Measurements from ENCODE around the gene TPCN1. TPM values are rescaled to one million over a fixed set of nuclear protein-coding genes. Genes with fewer than 3 reads are reported as not detected.

The TPCN1 gene
- total RNA-seq, 4 donors from 2014 or later, result 66.7 to 199 (median 112) TPM

DNA sequence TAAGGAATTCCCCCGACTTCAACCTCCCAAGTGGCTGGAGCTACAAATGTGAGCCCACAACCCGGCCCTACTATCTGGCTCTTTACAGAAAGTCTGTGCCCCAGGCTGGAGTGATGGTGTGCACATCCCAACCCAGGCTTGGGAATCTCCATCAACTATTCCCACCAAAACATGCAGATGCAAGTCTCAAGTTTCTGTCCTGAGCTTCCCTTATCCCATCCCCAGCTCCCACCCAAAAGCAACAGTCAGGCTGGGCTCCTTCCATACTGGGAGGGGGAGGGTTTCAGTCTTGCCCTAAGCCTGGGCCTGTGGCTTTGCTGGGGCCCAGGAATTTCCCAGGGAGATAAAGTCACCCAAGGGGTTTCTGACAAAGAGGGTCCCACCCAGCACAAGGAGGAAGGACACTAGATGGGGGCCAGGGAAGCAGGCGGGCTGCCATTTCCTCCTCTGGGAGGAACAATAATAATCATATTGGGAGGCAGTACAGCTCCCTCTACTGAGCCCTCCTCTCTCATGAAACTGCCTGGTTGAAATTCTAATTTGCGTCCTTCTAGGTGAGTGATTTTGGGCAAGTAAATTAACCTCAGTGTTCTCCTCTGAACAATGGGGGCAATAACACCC lies 105.6 kb downstream of the TPCN1 start:
- DNase-seq, result no peak
- Histone ChIP-seq H3K4me1 (peaks cover 0 to 8% (median 0%) of the 10 kb centered on the region in 4 donors), H3K4me3 (no peak overlapping the region), H3K9me3 (no peaks in the 10 kb centered on the region), H3K36me3 (peaks cover 0 to 24% (median 0%) of the 10 kb centered on the region in 3 donors), H3K27me3 (no peaks in the 10 kb centered on the region), H3K27ac (peak overlapping the region in 3 of 4 donors; percentile 0 to 32 (median 17))
- TF ChIP-seq, protein P1, sequence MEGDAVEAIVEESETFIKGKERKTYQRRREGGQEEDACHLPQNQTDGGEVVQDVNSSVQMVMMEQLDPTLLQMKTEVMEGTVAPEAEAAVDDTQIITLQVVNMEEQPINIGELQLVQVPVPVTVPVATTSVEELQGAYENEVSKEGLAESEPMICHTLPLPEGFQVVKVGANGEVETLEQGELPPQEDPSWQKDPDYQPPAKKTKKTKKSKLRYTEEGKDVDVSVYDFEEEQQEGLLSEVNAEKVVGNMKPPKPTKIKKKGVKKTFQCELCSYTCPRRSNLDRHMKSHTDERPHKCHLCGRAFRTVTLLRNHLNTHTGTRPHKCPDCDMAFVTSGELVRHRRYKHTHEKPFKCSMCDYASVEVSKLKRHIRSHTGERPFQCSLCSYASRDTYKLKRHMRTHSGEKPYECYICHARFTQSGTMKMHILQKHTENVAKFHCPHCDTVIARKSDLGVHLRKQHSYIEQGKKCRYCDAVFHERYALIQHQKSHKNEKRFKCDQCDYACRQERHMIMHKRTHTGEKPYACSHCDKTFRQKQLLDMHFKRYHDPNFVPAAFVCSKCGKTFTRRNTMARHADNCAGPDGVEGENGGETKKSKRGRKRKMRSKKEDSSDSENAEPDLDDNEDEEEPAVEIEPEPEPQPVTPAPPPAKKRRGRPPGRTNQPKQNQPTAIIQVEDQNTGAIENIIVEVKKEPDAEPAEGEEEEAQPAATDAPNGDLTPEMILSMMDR (IDR thresholded peaks at IDR 0.05), result no peak
- TF ChIP-seq POLR2A (IDR thresholded peaks at IDR 0.05), result no peak

DNA sequence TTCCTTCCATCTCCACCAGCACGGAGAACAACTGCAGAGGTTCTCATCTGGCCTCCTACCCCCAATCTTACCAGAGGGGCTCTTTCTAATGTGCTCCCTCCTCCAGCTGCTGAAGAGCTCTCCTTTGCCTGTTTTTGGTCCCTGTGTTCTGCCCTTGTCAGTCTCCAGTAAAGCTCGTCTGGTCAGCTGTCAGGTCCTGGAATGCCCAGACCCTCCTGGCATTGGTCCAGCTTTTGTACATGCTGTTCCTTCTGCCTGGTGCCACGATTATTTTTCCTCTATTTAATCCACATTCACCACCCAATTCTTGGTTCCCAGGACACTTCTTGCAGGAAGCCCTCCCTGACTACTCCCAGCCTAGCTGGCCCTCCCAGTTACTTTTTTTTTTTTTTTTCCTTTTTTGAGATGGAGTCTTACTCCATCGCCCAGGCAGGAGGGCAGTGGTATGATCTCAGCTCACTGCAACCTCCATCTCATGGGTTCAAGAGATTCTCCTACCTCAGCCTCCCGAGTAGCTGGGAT lies 107.2 kb downstream of the TPCN1 start:
- Histone ChIP-seq H3K36me3 (peaks cover 0 to 31% (median 0%) of the 10 kb centered on the region in 3 donors), H3K27me3 (no peaks in the 10 kb centered on the region), H3K27ac (no peak overlapping the region), H3K4me3 (no peak overlapping the region), H3K4me1 (peaks cover 0 to 17% (median 0%) of the 10 kb centered on the region in 4 donors), H3K9me3 (no peaks in the 10 kb centered on the region)
- no peak for TF ChIP-seq POLR2A (IDR thresholded peaks at IDR 0.05)
- TF ChIP-seq, protein P1 (IDR thresholded peaks at IDR 0.05), result no peak
- DNase-seq, result no peak

GRCh38 chr12:113329022-113329790 lies 107.9 kb downstream of the TPCN1 start:
- DNase-seq, result no peak
- Histone ChIP-seq H3K36me3 (peaks cover 0 to 27% (median 0%) of the 10 kb centered on the region in 3 donors), H3K27me3 (no peaks in the 10 kb centered on the region), H3K4me3 (no peak overlapping the region), H3K27ac (no peak overlapping the region), H3K9me3 (no peaks in the 10 kb centered on the region), H3K4me1 (peaks cover 0 to 22% (median 0%) of the 10 kb centered on the region in 4 donors)
- TF ChIP-seq, protein P1 (IDR thresholded peaks at IDR 0.05), result no peak
- no peak for TF ChIP-seq POLR2A (IDR thresholded peaks at IDR 0.05)

- no peak for TF ChIP-seq POLR2A (IDR thresholded peaks at IDR 0.05)
- TF ChIP-seq, protein P1 (IDR thresholded peaks at IDR 0.05), result no peak
- H3K27me3 ChIP-seq, result no peaks in the 10 kb centered on the region
- peaks cover 0 to 22% (median 0%) of the 10 kb centered on the region in 4 donors for H3K4me1 ChIP-seq
- no peaks in the 10 kb centered on the region for H3K9me3 ChIP-seq
- no peak for DNase-seq
- no peak overlapping the region for H3K27ac ChIP-seq
- peaks cover 0 to 27% (median 0%) of the 10 kb centered on the region in 3 donors for H3K36me3 ChIP-seq
- H3K4me3 ChIP-seq, result no peak overlapping the region
Measured at GRCh38 chr12:113329791-113330417, 108.6 kb downstream of the TPCN1 start.

- Histone ChIP-seq H3K36me3 (peaks cover 0 to 27% (median 0%) of the 10 kb centered on the region in 3 donors), H3K27me3 (no peaks in the 10 kb centered on the region), H3K4me1 (peaks cover 0 to 22% (median 0%) of the 10 kb centered on the region in 4 donors), H3K27ac (no peak overlapping the region), H3K4me3 (no peak overlapping the region), H3K9me3 (no peaks in the 10 kb centered on the region)
- TF ChIP-seq, protein P1 (IDR thresholded peaks at IDR 0.05), result no peak
- no peak for TF ChIP-seq POLR2A (IDR thresholded peaks at IDR 0.05)
- DNase-seq, result no peak
Measured at GRCh38 chr12:113330505-113330904, 109.2 kb downstream of the TPCN1 start.

All from Peyer's patch (tissue), 4 donors.